Fibroblast of mammary gland (primary cell): ENCODE measurements around the gene GNA14.

ENCODE experiments used
- DNase-seq: peaks from one replicate; pipeline ENCODE4 v3.0.0-alpha.2; 2010; ENCODE audit warnings: low read depth
- H3K4me3 ChIP-seq: 2 replicates; pipeline ENCODE4 v1.5.1; 2011; ENCODE audit warnings: low read depth, mild to moderate bottlenecking, low read length, moderate library complexity; ENCODE audit not compliant: control insufficient read depth
- TF ChIP-seq, protein P1 (sequence below): conservative IDR thresholded peaks from 2 replicates; pipeline ENCODE4 v1.5.1; 2011; ENCODE audit warnings: low read depth, low read length, inconsistent platforms; ENCODE audit not compliant: control insufficient read depth, insufficient read depth

The GNA14 gene

GRCh38 chr9:77475641-77476473 lies 172.3 kb downstream of the GNA14 start:
- TF ChIP-seq, protein P1, sequence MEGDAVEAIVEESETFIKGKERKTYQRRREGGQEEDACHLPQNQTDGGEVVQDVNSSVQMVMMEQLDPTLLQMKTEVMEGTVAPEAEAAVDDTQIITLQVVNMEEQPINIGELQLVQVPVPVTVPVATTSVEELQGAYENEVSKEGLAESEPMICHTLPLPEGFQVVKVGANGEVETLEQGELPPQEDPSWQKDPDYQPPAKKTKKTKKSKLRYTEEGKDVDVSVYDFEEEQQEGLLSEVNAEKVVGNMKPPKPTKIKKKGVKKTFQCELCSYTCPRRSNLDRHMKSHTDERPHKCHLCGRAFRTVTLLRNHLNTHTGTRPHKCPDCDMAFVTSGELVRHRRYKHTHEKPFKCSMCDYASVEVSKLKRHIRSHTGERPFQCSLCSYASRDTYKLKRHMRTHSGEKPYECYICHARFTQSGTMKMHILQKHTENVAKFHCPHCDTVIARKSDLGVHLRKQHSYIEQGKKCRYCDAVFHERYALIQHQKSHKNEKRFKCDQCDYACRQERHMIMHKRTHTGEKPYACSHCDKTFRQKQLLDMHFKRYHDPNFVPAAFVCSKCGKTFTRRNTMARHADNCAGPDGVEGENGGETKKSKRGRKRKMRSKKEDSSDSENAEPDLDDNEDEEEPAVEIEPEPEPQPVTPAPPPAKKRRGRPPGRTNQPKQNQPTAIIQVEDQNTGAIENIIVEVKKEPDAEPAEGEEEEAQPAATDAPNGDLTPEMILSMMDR: no peak
- H3K4me3 ChIP-seq: no peak overlapping the region
- peak; percentile 57 for DNase-seq

DNA sequence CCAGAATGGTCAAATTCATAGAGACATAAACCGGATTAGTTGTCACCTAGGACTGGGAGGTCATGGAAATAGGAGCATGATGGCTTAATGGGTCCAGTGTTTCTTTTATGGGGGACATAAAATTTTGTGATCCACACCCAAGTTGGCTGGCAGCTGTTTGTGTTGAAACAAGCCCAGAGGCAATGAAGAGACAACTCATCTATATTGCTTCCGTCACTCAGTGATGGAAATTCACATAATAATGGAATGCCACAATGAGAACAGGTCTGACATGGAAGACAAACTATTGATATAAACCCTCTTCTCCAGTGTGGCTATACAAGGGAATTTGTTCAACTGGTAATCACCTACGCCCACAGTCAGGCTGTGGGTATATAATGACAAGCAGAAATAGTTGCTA lies 173.2 kb downstream of the GNA14 start:
- no peak overlapping the region for H3K4me3 ChIP-seq
- TF ChIP-seq, protein P1: no peak
- no peak for DNase-seq

DNA sequence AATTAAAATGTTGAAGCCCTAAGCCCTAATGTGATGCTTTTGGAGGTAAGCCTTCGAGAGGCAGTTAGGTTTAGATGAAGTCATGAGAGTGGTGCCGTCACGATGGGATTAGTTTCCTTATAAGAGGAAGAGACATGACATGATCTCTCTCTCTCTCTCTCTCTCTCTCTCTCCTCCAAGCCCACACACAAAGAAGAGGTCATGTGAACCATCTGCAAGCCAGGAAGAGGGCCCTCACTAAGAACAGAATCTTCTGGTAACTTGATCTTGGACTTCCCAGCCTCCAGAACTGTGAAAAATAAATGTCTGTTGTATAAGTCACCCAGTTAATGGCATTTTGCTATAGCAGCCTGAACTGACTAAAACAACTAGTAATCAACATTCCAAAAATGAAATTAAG lies 175.5 kb downstream of the GNA14 start:
- H3K4me3 ChIP-seq: no peak overlapping the region
- TF ChIP-seq, protein P1: no peak
- peak; percentile 31 for DNase-seq

- no peak for DNase-seq
- no peak overlapping the region for H3K4me3 ChIP-seq
- TF ChIP-seq, protein P1: no peak
Observed at GRCh38 chr9:77471572-77471971, 176.6 kb downstream of the GNA14 start.

- peak; percentile 35 for DNase-seq
- no peak overlapping the region for H3K4me3 ChIP-seq
- TF ChIP-seq, protein P1: no peak
Observed at GRCh38 chr9:77469515-77470231, 178.4 kb downstream of the GNA14 start.

DNA sequence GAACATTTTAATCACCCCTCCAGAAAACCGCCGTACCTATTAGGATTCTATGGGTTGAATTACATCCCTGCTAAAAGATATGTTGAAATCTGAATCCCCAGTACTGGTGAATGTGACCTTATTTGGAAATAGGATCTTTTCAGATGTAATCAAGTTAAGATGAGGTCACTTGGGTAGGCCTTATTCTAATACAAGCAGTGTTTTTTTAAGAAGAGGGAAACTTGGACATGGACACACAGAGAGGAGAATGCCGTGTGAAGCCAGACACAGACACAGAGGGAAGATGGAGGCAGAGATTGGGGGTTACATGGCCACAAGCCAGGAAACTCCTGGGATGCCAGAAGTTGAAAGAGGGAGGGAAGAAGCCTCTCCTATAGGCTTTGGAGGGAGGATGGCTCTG lies 183.5 kb downstream of the GNA14 start:
- no peak overlapping the region for H3K4me3 ChIP-seq
- TF ChIP-seq, protein P1: no peak
- peak; percentile 31 for DNase-seq
